NOMO-1 (cell line): ENCODE data around the gene TARS2.

ENCODE experiments used
- DNase-seq, 2 experiments: peaks; one replicate each; lab custom pipeline; 2025; ENCODE audit not compliant: unreplicated experiment in 2 of 2; lab: John Stamatoyannopoulos, UW

The TARS2 gene

GRCh38 chr1:150507912-150508864 is 21.0 kb downstream of the TARS2 start, which contains the start of gene ECM1:
TSS of gene ECM1 (plus strand) at chr1:150508109. CDS start at chr1:150508210, 101 bp downstream.
- peak in 1 of 2 experiments; percentile 40 for DNase-seq

DNA sequence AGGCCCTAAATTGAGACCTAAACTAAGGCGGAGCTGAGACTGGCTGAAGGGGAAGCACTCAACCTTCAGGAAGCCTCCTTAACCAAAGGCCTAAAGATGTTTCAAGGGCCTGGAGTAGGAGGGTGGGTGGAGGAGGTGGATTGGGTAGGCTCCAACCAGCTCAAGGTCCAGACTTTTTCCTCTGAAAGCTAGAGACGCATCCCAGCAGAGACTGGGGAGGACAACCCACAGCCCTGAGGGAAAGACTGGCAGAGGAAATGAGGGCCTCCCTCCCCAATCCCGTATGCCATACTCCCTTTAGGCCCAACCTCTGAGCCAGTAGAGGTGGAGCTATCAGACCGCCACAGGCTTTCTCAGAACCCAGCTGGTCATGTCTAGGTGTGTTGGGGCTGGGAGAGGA is 21.8 kb downstream of the TARS2 start:
- no peak for DNase-seq

- no peak for DNase-seq
Observed at GRCh38 chr1:150511551-150511950, 24.3 kb downstream of the TARS2 start.

- no peak for DNase-seq
Observed at GRCh38 chr1:150511985-150512660, 24.9 kb downstream of the TARS2 start.

DNA sequence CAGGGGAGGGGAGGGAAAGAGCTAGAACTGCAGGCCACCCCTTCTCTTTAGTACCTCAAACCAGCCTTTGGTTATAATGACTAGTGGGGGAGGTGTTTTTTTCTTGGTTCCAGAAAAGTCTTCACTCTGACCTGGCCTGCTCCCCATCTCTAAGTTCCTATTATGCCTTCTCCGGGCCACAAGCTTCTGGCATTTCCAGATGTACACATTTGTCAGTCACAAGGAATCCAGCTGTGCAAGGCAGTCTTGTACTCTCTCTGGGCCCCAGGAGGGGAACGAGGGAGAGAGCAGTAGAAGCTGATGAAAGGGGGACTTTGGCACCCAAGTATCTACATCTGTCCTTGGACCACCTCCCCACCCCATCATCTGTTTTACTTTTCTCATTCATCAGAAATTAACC is 25.6 kb downstream of the TARS2 start:
- DNase-seq = no peak

- DNase-seq = no peak
Observed at GRCh38 chr1:150513351-150513791, 26.2 kb downstream of the TARS2 start.

- DNase-seq = no peak
Observed at GRCh38 chr1:150514260-150514659, 27.0 kb downstream of the TARS2 start.

GRCh38 chr1:150514913-150515327 is 27.7 kb downstream of the TARS2 start:
- no peak for DNase-seq

DNA sequence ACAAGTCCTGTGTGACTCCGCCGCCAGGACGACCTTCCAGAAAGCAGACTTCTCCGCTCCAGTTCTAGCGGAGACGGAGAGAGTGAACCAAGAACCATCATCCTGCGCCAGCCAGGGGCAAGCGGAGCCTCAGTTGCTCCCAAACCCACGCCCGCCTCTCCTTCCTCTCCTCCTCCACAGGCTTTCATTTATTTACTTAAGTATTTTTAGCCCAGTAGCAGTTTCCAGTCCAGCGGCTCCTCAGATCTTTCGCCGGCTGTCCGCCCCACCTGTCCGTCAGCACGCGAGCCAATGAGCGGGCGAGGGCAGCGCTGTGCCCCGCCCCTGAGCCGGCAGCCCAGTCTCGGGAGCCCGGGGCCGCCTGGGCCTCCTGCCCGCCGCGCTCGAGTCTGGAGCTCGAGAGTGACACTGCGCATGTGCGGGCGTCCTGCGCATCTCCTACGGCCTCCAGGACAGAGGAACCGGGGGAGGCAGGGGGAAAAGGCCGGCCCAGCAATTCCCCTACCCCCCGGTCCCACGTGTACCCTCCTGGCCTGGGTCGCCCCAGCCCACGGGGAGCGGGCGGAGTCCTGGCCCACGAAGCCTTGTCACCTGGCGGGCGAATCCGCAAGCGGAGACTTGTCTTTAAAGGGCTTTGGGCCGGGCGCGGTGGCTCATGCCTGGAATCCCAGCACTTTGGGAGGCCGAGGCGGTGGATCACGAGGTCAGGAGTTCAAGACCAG is 28.3 kb downstream of the TARS2 start, which contains the start of gene FALEC:
FALEC (plus strand) TSS at position 425 of the 722 bp plus-strand sequence.
- DNase-seq = peak; percentile 96 to 97

DNA sequence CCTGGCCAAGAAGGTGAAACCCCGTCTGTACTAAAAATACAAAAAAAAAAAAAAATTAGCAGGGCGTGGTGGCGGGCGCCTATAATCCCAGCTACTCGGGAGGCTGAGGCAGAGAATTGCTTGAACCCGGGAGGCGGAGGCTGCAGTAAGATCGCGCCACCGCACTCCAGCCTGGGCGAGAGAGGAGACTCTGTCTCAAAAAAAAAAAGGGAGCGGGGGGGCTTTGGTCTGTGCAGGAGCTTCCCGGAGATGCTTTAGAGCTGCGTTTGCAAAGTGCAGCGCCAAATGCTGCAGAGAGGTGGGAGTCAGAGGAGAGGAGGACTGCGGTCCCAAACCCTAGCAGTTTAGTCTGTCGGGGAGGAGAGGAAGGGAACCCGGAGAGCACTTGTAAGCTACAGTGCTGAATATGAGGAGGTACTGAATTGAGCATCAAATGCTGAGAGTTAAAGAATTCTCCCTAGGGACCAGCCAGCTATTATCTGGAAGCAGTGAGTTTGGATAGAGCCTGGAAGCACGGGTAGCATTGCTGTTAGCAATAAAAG is 28.9 kb downstream of the TARS2 start:
- DNase-seq = no peak

- peak in 1 of 2 experiments; percentile 20 for DNase-seq
Observed at GRCh38 chr1:150516616-150517015, 29.4 kb downstream of the TARS2 start.

- no peak for DNase-seq
Observed at GRCh38 chr1:150521196-150521968, 34.2 kb downstream of the TARS2 start.

DNA sequence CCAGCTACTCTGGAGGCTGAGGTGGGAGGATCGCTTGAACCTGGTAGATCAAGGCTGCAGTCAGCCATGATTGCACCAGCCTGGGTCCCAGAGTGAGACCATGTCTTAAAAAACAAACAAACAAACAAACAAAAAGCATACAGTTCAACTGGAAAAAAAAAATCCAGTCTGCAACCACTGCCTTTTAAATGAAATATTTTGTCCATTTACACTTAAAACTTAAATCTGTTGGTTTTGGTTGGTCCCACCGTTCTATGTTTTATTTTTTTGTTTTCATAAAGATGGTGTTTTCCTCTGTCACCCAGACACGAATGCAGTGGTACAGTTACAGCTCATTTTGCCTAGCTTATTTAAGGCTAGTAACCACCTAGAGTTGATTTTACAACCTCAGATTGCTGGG is 38.1 kb downstream of the TARS2 start:
- no peak for DNase-seq

DNA sequence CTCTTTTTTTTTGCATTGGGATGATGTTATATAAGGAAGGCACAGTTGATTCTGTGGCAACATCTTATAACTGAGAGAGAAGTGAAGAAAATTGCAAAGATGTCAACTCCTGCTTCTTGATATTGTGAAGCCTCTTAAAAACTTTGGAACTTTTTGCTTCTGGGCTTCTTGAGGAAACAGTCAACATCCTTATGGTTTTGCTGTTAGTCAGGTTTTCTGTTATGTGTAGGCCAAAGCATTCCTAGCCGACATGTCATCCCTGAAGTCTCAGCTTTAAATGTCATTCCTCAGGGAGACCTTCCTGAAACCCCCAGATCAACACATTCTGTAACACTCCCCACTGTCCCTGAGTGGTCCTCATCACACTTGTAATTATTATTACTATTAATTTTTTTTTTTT is 41.0 kb downstream of the TARS2 start:
- no peak for DNase-seq

DNA sequence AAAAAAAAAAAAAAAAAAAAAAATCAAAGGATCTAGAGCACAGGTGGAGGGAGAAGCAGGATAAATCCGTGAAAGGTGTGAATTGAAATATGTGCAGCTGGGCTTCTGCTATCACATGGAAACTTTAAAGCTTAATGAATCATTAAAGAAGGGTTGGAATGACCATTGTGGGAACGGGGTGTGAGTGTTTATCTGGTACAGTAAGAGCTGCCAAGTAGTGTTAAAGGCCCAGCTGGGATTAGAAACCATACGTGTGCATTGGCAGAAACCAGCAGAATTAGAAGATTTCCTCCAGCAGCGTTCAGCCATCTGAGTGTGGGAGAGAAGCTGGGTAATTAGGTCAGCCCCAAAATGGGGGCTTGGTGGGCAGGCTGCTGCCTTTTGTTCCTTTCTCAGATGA is 41.8 kb downstream of the TARS2 start:
- DNase-seq = no peak

GRCh38 chr1:150530491-150531159 is 43.4 kb downstream of the TARS2 start:
- DNase-seq = no peak

GRCh38 chr1:150532860-150533259 is 45.6 kb downstream of the TARS2 start:
- no peak for DNase-seq

DNA sequence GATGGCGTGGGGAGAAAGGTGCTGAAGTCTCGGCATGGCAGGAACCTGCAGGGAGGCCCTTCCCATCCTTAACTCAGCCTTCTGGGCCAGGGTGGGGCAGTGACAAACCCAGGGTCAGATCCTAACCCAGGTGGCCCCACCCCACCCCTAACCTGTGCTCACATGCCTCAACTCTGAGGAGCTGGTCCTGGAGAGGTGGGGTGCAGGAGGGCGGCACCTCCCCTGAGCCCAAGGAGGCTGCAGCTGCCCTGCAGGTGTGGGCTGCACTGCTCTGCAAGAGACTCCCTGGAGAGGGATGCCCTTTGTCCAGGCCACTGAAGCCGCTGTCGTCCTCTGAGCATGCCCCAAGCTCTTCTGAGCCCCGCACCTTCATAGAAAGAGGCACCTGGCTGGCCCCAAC is 46.8 kb downstream of the TARS2 start:
- DNase-seq = no peak

GRCh38 chr1:150535511-150536287 is 48.5 kb downstream of the TARS2 start:
- no peak for DNase-seq
